Mesendoderm (in vitro differentiated cells): ENCODE results near the gene EMD.
"Not testable (repeated sequence)": the region's sequence is repeated elsewhere in the genome, so short reads cannot be mapped to it uniquely, and the experiment has no call there.

Source experiments
- DNase-seq: peaks from one replicate; pipeline ENCODE4 v3.0.0; 2013
- H2AK5ac ChIP-seq: 2 replicates; pipeline ENCODE4 v1.6.1; 2013; ENCODE audit warnings: low read length, inconsistent platforms
- H2BK120ac ChIP-seq: 2 replicates; pipeline ENCODE4 v1.6.1; 2013; ENCODE audit warnings: low read depth, mild to moderate bottlenecking, low read length, moderate library complexity, mixed read lengths
- H2BK15ac ChIP-seq: replicated peaks from 2 replicates; pipeline ENCODE4 v1.6.1; 2013; ENCODE audit warnings: low read depth, mild to moderate bottlenecking, moderate library complexity
- H2BK5ac ChIP-seq: 2 replicates; pipeline ENCODE4 v1.6.1; 2013; ENCODE audit warnings: low read length, inconsistent platforms
- H3K18ac ChIP-seq: 2 replicates; pipeline ENCODE4 v1.6.1; 2013; ENCODE audit warnings: mild to moderate bottlenecking, low read length, mixed read lengths
- H3K23ac ChIP-seq: one replicate; pipeline ENCODE4 v1.6.1; 2013; ENCODE audit warnings: low read length
- H3K27ac ChIP-seq: 2 replicates; pipeline ENCODE4 v1.5.1; 2013; ENCODE audit warnings: low read depth, mild to moderate bottlenecking, inconsistent platforms, low read length, moderate library complexity
- H3K27me3 ChIP-seq: 2 replicates; pipeline ENCODE4 v1.6.1; 2013; ENCODE audit warnings: low read length, control low read depth, mild to moderate bottlenecking, inconsistent platforms; ENCODE audit not compliant: insufficient read depth, poor library complexity
- H3K36me3 ChIP-seq: 2 replicates; pipeline ENCODE4 v1.6.1; 2013; ENCODE audit warnings: low read length, inconsistent platforms; ENCODE audit not compliant: control insufficient read depth, insufficient read depth
- H3K4ac ChIP-seq: one replicate; pipeline ENCODE4 v1.6.1; 2013; ENCODE audit warnings: low read depth, mild to moderate bottlenecking, low read length, moderate library complexity
- H3K4me1 ChIP-seq: 2 replicates; pipeline ENCODE4 v1.6.1; 2013; ENCODE audit warnings: low read depth, low read length, inconsistent platforms; ENCODE audit not compliant: control insufficient read depth
- H3K4me2 ChIP-seq: 2 replicates; pipeline ENCODE4 v1.6.1; 2013; ENCODE audit warnings: low read length
- H3K4me3 ChIP-seq: 2 replicates; pipeline ENCODE4 v1.5.1; 2013; ENCODE audit warnings: mild to moderate bottlenecking, low read length
- H3K56ac ChIP-seq: one replicate; pipeline ENCODE4 v1.6.1; 2013; ENCODE audit warnings: low read length
- H3K79me1 ChIP-seq: 2 replicates; pipeline ENCODE4 v1.6.1; 2013; ENCODE audit warnings: low read length, inconsistent platforms
- H3K79me2 ChIP-seq: 2 replicates; pipeline ENCODE4 v1.6.1; 2013; ENCODE audit warnings: mild to moderate bottlenecking, low read length; ENCODE audit not compliant: control insufficient read depth, insufficient read depth
- H3K9ac ChIP-seq: 2 replicates; pipeline ENCODE4 v1.6.1; 2013; ENCODE audit warnings: low read length, inconsistent platforms
- H4K5ac ChIP-seq: one replicate; pipeline ENCODE4 v1.6.1; 2013; ENCODE audit warnings: low read length
- H4K8ac ChIP-seq: one replicate; pipeline ENCODE4 v1.6.1; 2013; ENCODE audit warnings: low read depth, mild to moderate bottlenecking, control low read depth, low read length, moderate library complexity
- WGBS: extraction: QIAGEN DNeasy Blood & Tissue Kit; methylation state at CpG from one replicate; pipeline ENCODE4 v1.1.7; 2013; ENCODE audit warnings: low lambda C conversion rate, missing lambda C conversion rate; ENCODE audit not compliant: insufficient coverage; ENCODE audit errors: extremely low coverage; 5-methylcytosine and 5-hydroxymethylcytosine counted together

Gene EMD

GRCh38 chrX:154388649-154389048, 9.6 kb downstream of the EMD start:
- H4K8ac ChIP-seq, H2BK120ac ChIP-seq: not testable (repeated sequence)
- no CpG with 5 or more reads among the region's 16 CpGs for WGBS

DNA sequence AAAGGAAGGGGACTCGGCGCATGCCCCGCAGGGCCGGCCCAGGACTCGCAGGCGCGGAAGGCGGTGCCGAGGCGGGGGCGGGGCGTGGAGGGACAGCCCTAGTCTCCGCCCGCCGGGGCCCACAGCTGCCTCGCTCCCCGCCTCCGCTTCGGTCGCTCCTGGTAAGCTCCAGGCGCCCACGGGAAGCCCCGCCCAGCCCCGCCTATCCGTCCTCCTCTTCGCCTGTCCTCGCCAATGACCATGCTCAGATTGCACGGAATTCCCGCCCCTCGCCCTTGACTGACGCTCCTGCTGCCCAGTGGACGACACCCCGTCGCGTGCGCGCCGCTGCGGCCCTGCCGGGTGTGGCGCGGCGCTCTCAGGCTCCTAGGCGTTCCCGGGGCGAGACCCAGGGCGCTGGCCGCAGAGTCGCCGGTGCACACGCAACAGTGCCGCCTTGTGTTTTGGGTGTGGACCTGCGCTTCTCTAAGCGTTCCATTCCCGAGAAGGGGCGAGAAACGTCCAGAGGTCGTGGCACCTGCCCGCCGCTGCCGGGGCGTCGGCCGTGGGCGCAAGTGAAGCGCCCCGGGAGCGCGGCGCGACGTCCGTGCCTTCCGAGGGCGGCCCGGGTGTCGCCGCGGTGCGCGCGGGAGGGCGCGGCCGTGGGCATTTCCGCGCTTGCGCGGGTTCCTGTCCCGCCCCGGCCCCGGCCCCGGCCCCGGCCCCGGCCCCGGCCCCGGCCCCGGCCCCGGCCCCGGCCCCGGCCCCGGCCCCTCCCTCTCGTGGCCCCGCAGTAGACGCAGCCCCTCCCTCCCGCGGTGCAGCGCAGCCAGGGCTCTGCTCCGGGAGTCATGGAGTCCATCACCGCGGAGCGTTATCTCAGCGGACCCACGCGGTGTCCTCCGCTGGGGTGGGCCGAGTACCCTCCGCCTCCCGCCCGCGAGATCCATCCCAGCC, 11.0 kb downstream of the EMD start:
- H3K4me1 ChIP-seq, H3K4ac ChIP-seq, H2BK5ac ChIP-seq, H3K9ac ChIP-seq, H3K27ac ChIP-seq, H3K27me3 ChIP-seq, H3K4me3 ChIP-seq, H2BK120ac ChIP-seq, H2BK15ac ChIP-seq, H3K18ac ChIP-seq, H3K4me2 ChIP-seq, H3K79me2 ChIP-seq, H4K8ac ChIP-seq, DNase-seq, H3K36me3 ChIP-seq, H3K23ac ChIP-seq, H4K5ac ChIP-seq, H3K79me1 ChIP-seq, H2AK5ac ChIP-seq, H3K56ac ChIP-seq: not testable (repeated sequence)
- no CpG with 5 or more reads among the region's 121 CpGs for WGBS

More at GRCh38 chrX:154388649-154389048, 9.6 kb downstream of the EMD start:
- H3K4me3 ChIP-seq, H3K79me2 ChIP-seq, H3K4me2 ChIP-seq, H3K36me3 ChIP-seq, H3K18ac ChIP-seq, H3K23ac ChIP-seq, H2BK15ac ChIP-seq, H4K5ac ChIP-seq, H3K56ac ChIP-seq, H3K9ac ChIP-seq, H3K4me1 ChIP-seq, H2AK5ac ChIP-seq, DNase-seq, H3K27ac ChIP-seq, H3K4ac ChIP-seq, H2BK5ac ChIP-seq, H3K27me3 ChIP-seq, H3K79me1 ChIP-seq: not testable (repeated sequence)

GRCh38 chrX:154396363-154396762, 17.3 kb downstream of the EMD start:
- not testable (repeated sequence) for DNase-seq, H4K8ac ChIP-seq, H2BK120ac ChIP-seq, H3K27ac ChIP-seq, H3K23ac ChIP-seq, H3K56ac ChIP-seq, H2AK5ac ChIP-seq, H3K18ac ChIP-seq, H4K5ac ChIP-seq, H3K27me3 ChIP-seq, H3K4me3 ChIP-seq, H3K79me1 ChIP-seq, H2BK5ac ChIP-seq, H3K4me2 ChIP-seq, H3K9ac ChIP-seq, H3K4me1 ChIP-seq, H2BK15ac ChIP-seq
- Histone ChIP-seq H3K79me2 (peaks cover 15% of the 10 kb centered on the region), H3K4ac (peak overlapping the region; percentile 4), H3K36me3 (peaks cover 12% of the 10 kb centered on the region)
- no CpG with 5 or more reads among the region's 17 CpGs for WGBS

DNA sequence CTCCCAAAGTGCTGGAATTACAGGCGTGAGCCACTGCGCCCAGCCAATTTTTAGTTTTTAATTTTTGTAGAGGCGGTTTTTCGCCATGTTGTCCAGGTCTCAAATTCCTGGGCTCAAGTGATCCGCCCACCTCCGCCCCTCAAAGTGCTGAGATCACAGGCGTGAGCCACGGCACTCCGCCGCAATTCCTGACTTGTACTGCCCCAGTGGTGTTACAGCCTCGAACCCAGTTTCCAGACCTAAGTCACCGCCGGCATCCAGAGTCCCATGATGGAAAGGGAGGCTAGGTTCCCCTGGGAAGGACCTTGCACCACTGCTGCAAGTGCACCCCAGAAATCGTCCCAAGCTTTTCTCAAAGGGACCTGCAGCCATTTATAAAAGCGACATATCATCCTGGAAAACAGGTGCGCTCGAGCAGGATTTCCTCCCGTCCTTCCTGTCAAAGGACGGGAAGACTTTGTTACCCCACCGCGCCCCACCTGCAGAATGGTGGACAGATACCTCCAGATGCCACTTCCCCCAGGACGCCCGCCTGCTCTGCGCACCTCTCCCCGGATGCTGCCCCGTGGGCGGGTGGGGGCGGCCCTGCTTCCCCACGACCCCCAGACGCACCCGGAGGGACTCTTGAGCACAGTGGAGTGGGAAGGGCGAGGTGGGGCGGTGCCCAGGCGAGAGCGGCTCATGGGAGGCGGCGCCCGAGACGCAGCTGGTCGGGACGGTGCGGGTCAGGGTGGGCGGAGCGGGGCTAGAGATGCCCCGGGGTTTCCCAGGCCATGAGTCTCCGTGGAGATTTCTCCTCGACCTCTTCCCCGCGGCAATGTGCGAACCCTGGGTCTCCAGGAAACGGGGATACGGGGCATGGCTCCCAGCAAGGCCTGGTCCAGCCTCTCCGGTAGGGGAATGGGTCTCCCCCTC, 18.1 kb downstream of the EMD start:
- Histone ChIP-seq H3K4me2 (peak overlapping the region; percentile 71), H3K23ac (peak overlapping the region; percentile 45), H2BK5ac (peak overlapping the region; percentile 55), H3K27ac (peak overlapping the region; percentile 94), H3K56ac (peak overlapping the region; percentile 87), H3K36me3 (peaks cover 12% of the 10 kb centered on the region), H3K4me3 (peak overlapping the region; percentile 66), H4K5ac (no peak overlapping the region), H2BK15ac (no peak overlapping the region), H2AK5ac (no peak overlapping the region), H3K79me1 (peaks cover 1% of the 10 kb centered on the region), H3K18ac (peak overlapping the region; percentile 90), H2BK120ac (no peak overlapping the region), H3K27me3 (no peaks in the 10 kb centered on the region), H3K9ac (peak overlapping the region; percentile 91), H3K4ac (peak overlapping the region; percentile 77), H3K79me2 (peaks cover 15% of the 10 kb centered on the region), H4K8ac (no peak overlapping the region), H3K4me1 (no peaks in the 10 kb centered on the region)
- no CpG with 5 or more reads among the region's 53 CpGs for WGBS
- DNase-seq, result peak; percentile 68

GRCh38 chrX:154397888-154398667, 19.0 kb downstream of the EMD start, which contains the start of gene RPL10:
Gene RPL10, plus strand, starts transcription at chrX:154398377. Its CDS starts 143 bp downstream, at chrX:154398520.
- peak within 1 kb of the TSS; percentile 93 for H3K4ac ChIP-seq
- H4K5ac ChIP-seq, result peak within 1 kb of the TSS; percentile 71
- peak within 1 kb of the TSS; percentile 99 for H3K9ac ChIP-seq
- no peaks in the 10 kb centered on the region for H3K4me1 ChIP-seq
- H3K79me2 ChIP-seq, result peaks cover 15% of the 10 kb centered on the region
- peak within 1 kb of the TSS; percentile 80 for H3K23ac ChIP-seq
- no peak within 1 kb of the TSS for H2BK15ac ChIP-seq
- no peak within 1 kb of the TSS for H2BK120ac ChIP-seq
- no CpG with 5 or more reads among the region's 69 CpGs for WGBS
- peak within 1 kb of the TSS; percentile 98 for H3K4me3 ChIP-seq
- peak within 1 kb of the TSS; percentile 71 for H3K4me2 ChIP-seq
- H3K56ac ChIP-seq, result peak within 1 kb of the TSS; percentile 92
- peak within 1 kb of the TSS; percentile 55 for H2BK5ac ChIP-seq
- H3K27ac ChIP-seq, result peak within 1 kb of the TSS; percentile 94
- H3K36me3 ChIP-seq, result peaks cover 12% of the 10 kb centered on the region
- no peak within 1 kb of the TSS for H4K8ac ChIP-seq
- no peak within 1 kb of the TSS for H2AK5ac ChIP-seq
- H3K18ac ChIP-seq, result peak within 1 kb of the TSS; percentile 90
- no peaks in the 10 kb centered on the region for H3K27me3 ChIP-seq
- H3K79me1 ChIP-seq, result peaks cover 1% of the 10 kb centered on the region
- DNase-seq, result peak; percentile 98
